Astrocyte (in vitro differentiated cells and primary cell): ENCODE measurements around the gene ZNF385B.

Experiments
- CTCF ChIP-seq: IDR thresholded peaks from 2 replicates; pipeline ENCODE4 v1.5.1; 2011; ENCODE audit warnings: low read depth, mild to moderate bottlenecking, inconsistent platforms, low read length, moderate library complexity; ENCODE audit not compliant: insufficient read depth
- EZH2 ChIP-seq: IDR thresholded peaks from 2 replicates; pipeline ENCODE4 v1.6.1; 2012; ENCODE audit warnings: mild to moderate bottlenecking, low read length, inconsistent platforms; ENCODE audit not compliant: insufficient read depth

GRCh38 chr2:179626261-179626660 is 235.2 kb downstream of the ZNF385B start:
- TF ChIP-seq CTCF (no peak), EZH2 (no peak)
